HepG2 (cell line): ENCODE measurements around the gene TMCC1. TPM values are rescaled to one million over a fixed set of nuclear protein-coding genes. Genes with fewer than 3 reads are reported as not detected.

Experiments
- BORCS8-MEF2B ChIP-seq: sonication (generic); formaldehyde crosslinking; IDR thresholded peaks from 2 replicates; pipeline ENCODE4 v1.8.0; 2022; ENCODE audit warnings: mild to moderate bottlenecking, missing genetic modification reagents
- EZH2 ChIP-seq: conservative IDR thresholded peaks from 2 replicates; pipeline ENCODE4 v1.6.1; 2012; ENCODE audit warnings: mild to moderate bottlenecking, low read depth, low read length, moderate library complexity
- IRF2 ChIP-seq: IDR thresholded peaks from 2 replicates; pipeline ENCODE4 v1.6.1; 2018; ENCODE audit warnings: missing genetic modification reagents, missing compliant biosample characterization
- MLXIP ChIP-seq: sonication (generic); formaldehyde crosslinking; IDR thresholded peaks from 2 replicates; pipeline ENCODE4 v1.9.0; 2021; ENCODE audit warnings: missing genetic modification reagents, borderline replicate concordance
- NCOA1 ChIP-seq: sonication (generic); formaldehyde crosslinking; IDR thresholded peaks from 2 replicates; pipeline ENCODE4 v1.9.0; 2021; ENCODE audit warnings: missing genetic modification reagents
- RNF219 ChIP-seq: sonication (generic); formaldehyde crosslinking; IDR thresholded peaks from 2 replicates; pipeline ENCODE4 v1.5.0; 2020; ENCODE audit warnings: mild to moderate bottlenecking, missing genetic modification reagents
- RXRA ChIP-seq: sonication (generic); formaldehyde crosslinking; IDR thresholded peaks from 2 replicates; pipeline ENCODE4 v1.5.1; 2020; ENCODE audit warnings: missing genetic modification reagents
- SALL1 ChIP-seq: sonication (generic); formaldehyde crosslinking; IDR thresholded peaks from 2 replicates; pipeline ENCODE4 v1.8.0; 2022; ENCODE audit warnings: mild to moderate bottlenecking, missing genetic modification reagents
- TFAP4 ChIP-seq: sonication (generic); IDR thresholded peaks from 2 replicates; pipeline ENCODE4 v1.6.1; 2016; ENCODE audit warnings: low read depth, borderline replicate concordance
- TOE1 ChIP-seq: sonication (generic); formaldehyde crosslinking; IDR thresholded peaks from 2 replicates; pipeline ENCODE4 v1.4.0; 2020; ENCODE audit warnings: mild to moderate bottlenecking, missing genetic modification reagents
- WIZ ChIP-seq: sonication (generic); formaldehyde crosslinking; IDR thresholded peaks from 2 replicates; pipeline ENCODE4 v1.5.1; 2020; ENCODE audit warnings: mild to moderate bottlenecking, missing genetic modification reagents
- ZBTB20 ChIP-seq: sonication (generic); formaldehyde crosslinking; IDR thresholded peaks from 2 replicates; pipeline ENCODE4 v1.8.1; 2023; ENCODE audit warnings: missing genetic modification reagents, low read depth, mild to moderate bottlenecking, borderline replicate concordance
- ZNF318 ChIP-seq: sonication (generic); formaldehyde crosslinking; IDR thresholded peaks from 2 replicates; pipeline ENCODE4 v1.4.0; 2020; ENCODE audit warnings: mild to moderate bottlenecking, missing genetic modification reagents
- ZNF567 ChIP-seq: sonication (generic); formaldehyde crosslinking; IDR thresholded peaks from 2 replicates; pipeline ENCODE4 v1.8.1; 2023; ENCODE audit warnings: mild to moderate bottlenecking, missing genetic modification reagents, borderline replicate concordance
- ZNF619 ChIP-seq: sonication (generic); formaldehyde crosslinking; IDR thresholded peaks from 2 replicates; pipeline ENCODE4 v1.4.0; 2020; ENCODE audit warnings: mild to moderate bottlenecking, missing genetic modification reagents
- ZNF678 ChIP-seq: sonication (generic); formaldehyde crosslinking; IDR thresholded peaks from 2 replicates; pipeline ENCODE4 v1.4.0; 2020; ENCODE audit warnings: mild to moderate bottlenecking, missing genetic modification reagents
- polyA plus RNA-seq, 8 experiments: library from polyadenylated mRNA; depleted of rRNA in 3 of 8; stranded (reverse) in 7 of 8; unstranded in 1 of 8; fragments of >200 nt; fragmentation: Illumina TruSeq in 4 of 8; extraction: Trizol in 4 of 8; gene quantifications; 2 replicates each; pipeline versions ENCODE4 v1.2.1 to v1.2.3, GENCODE V29; 2011 to 2016; ENCODE audit warnings: low read depth in 4 of 8, missing spikeins in 1 of 8, mixed read lengths in 1 of 8; ENCODE audit not compliant: insufficient read depth in 1 of 8
- total RNA-seq, 5 experiments: library from RNA; depleted of rRNA; stranded (reverse); fragments of >200 nt; fragmentation: Illumina TruSeq; extraction: Trizol; gene quantifications; 2 replicates each; pipeline ENCODE4 v1.2.3, GENCODE V29; 2016; ENCODE audit warnings: low read depth in 1 of 5

TMCC1 gene
- total and polyA plus RNA-seq, 2 of the 13 experiments (the other 11 are each of a cell fraction or from before 2014, with no cell fraction given), result 12.1 to 264 TPM

GRCh38 chr3:129656659-129657247 is 236.8 kb downstream of the TMCC1 start (continued):
- TF ChIP-seq ZNF678 (CRISPR knock-in tag) (no peak), RXRA (no peak; the same call in 1 of the 2 replicates), ZNF318 (CRISPR knock-in tag) (no peak), MLXIP (no peak), WIZ (CRISPR knock-in tag) (no peak), TOE1 (CRISPR knock-in tag) (no peak; the same call in 1 of the 2 replicates), RNF219 (CRISPR knock-in tag) (no peak), ZBTB20 (peak; percentile 71; the same call in 1 of the 2 replicates), EZH2 (no peak), BORCS8-MEF2B (CRISPR knock-in tag) (no peak), ZNF567 (CRISPR knock-in tag) (no peak), NCOA1 (CRISPR knock-in tag) (no peak), IRF2 (peak; percentile 74; the same call in 1 of the 2 replicates), SALL1 (CRISPR knock-in tag) (peak; percentile 64; the same call in 1 of the 2 replicates), TFAP4 (peak; percentile 46; the same call in 1 of the 2 replicates), ZNF619 (CRISPR knock-in tag) (no peak)
